HL-60/S4 treated with retinoic acid at 250 ng/mL for 4 days and 3 days (cell line): ENCODE measurements around the gene TMPRSS15.

ENCODE experiments used
- in situ Hi-C: fragments of 300-500 bp; cut with MboI; formaldehyde crosslinking; loops from 2 replicates; pipeline ENCODE4 v1.7.0; 2022; ENCODE audit warnings: low sequenced_read_pairs

The TMPRSS15 gene

DNA sequence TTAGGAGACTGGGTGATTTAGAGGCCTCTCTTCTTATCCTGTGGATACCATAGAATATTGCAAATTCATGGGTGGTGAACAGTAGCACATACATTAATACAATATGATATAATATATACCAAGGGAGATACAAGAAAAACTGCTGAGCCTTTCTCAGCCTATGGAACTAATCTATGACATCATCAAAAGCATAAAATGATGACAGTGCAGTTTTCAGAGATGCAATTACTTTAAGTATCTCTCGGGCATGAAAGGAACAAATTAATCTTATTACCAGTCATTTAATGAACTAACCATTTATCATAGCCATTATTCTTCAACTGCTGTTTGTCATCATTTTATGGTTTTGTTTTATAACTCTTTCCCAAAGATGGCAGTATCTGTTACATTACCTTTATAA, 155.4 kb downstream of the TMPRSS15 start:
- in situ Hi-C loops = no loop called here

DNA sequence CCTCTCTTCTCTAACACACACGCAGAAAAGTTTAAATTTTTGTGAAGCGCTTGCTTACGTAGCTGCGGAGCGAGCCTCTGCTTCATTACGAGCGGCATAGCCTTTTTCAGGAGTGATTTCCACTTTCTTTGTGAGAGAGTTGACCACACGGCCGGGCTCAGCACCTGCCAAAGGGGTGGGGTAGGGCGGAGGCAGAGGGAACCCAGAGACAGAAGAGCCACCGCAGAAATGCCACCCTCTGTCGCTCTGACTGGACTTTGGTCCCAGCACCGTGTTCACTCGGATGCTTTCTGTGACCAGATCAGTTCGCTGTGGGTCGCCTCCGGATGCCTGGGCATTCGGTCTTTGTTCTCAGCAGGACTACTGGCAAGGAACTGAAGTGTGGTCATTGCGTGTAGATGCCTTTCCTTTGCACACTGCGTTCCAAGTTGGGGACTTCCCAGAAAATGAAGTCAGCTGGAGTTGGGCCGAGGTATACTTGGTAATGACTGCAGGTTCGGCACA, 158.1 kb downstream of the TMPRSS15 start:
- in situ Hi-C loops = no loop called here

DNA sequence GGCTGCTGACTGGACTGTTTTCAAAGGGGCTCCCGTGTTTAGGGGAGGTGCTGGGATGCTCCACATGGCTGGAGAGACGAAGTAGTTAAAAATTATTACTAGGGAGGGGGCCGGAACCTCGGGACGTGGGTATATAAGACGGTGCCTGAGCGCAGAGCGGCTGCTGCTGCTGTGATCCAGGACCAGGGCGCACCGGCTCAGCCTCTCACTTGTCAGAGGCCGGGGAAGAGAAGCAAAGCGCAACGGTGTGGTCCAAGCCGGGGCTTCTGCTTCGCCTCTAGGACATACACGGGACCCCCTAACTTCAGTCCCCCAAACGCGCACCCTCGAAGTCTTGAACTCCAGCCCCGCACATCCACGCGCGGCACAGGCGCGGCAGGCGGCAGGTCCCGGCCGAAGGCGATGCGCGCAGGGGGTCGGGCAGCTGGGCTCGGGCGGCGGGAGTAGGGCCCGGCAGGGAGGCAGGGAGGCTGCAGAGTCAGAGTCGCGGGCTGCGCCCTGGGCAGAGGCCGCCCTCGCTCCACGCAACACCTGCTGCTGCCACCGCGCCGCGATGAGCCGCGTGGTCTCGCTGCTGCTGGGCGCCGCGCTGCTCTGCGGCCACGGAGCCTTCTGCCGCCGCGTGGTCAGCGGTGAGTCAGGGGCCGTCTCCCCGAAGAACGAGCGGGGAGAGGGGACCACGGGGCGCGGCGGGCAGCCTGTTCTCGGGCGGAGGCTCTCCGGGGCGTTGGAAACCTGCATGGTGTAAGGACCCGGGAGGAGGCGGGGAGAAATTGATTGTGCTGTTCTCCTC, 158.7 kb downstream of the TMPRSS15 start, which contains the start of gene CHODL:
CHODL (plus strand) TSS at position 163 of the 793 bp plus-strand sequence; CDS start at position 554, 391 bp downstream.
- in situ Hi-C loops = no loop called here

DNA sequence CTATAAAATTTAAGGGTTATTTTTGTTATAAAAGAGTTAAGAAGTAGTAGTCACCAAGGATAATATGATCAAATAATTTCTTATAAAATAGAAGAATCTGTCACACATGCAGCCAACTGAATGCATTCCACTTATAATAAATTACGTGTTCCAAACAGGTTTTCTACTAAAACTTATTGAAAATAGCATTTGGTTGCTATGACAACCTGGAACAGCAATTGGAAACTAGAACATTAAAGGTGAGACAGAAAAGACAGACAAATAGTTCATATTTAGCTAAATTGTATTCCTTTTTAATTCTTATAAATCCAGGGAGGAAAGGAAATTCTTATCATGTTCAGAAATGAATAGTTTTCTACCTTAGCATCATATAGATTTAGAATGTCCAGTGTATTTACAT, 168.0 kb downstream of the TMPRSS15 start:
- in situ Hi-C loops = no loop called here

DNA sequence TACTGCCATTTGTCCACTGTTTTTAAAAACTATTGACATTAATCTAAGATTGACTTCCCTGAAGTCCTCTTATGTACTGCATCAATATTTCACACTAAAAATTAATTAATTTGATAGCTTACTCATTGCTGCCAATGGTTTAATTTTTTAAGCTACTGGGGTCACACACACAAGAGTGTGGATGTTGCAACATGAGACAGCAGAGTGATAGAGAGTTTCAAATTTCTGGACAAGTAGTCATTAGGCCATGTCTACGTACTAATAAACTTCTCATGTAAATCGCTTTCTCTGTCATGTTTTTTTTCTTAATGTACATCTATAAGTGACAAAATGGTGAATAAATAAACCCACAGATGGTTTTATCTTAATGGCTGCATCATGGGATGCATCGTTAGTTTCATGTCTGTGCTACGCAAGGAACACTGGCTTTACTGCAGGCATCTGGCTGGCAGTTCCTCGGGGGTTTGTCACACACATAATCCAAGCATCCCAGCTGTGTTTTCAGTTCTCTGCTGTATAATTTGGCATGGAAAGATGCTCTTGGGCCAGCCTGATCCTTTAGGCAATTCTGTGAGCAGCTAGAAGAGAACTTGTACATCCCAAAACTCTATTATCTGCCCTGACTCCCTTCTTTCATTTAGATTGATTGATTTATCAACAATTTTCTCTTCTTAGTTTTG, 175.4 kb downstream of the TMPRSS15 start:
- in situ Hi-C loops = no loop called here

DNA sequence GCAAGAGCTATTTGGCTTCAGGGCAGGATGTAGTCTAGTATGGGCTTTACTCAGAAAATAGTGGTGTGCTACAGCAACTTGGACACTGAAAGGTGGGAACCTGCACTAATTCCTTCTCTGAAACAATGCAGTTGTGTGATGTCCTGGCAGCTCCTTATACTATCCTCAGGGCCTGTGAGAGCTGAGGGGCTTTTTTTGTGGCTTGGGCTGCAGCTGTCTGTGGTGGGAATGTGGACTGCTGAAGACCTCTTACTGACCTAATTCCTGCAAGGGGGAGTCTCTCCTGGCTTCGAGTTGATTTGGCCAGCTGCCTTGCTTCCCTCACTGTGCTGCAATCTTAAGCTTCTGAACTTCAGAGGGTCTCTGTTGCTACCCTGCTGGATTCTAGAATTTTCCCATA, 181.2 kb downstream of the TMPRSS15 start:
- in situ Hi-C loops = no loop called here

DNA sequence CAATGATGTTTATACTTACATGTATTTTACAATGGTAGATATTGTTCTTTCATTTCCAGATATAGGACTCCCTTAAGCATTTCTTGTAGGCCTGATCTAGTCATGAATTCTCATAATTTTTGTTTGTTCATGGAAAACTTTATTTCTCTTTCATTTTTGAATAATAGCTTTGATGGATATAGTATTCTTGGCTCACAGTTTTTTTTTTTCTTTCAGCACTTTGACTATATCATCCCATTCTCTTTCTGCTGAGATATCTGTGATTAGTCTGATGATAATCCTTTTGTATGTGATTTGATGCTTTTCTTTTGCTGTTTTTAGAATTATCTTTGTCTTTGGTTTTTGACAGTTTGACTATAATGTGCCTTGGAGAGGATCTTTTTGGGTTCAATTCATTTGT, 183.1 kb downstream of the TMPRSS15 start:
- in situ Hi-C loops = no loop called here
